HL-60 (cell line): ENCODE measurements around the gene MEIG1.

Source experiments
- SPI1 ChIP-seq: IDR thresholded peaks from 2 replicates; pipeline ENCODE4 v1.6.1; 2012; ENCODE audit warnings: low read depth, mild to moderate bottlenecking, borderline replicate concordance
- TF ChIP-seq, protein P1 (sequence below): IDR thresholded peaks from one replicate; pipeline ENCODE4 v1.5.1; 2011; ENCODE audit warnings: low read length, control low read depth, inconsistent platforms; ENCODE audit not compliant: insufficient read depth

DNA sequence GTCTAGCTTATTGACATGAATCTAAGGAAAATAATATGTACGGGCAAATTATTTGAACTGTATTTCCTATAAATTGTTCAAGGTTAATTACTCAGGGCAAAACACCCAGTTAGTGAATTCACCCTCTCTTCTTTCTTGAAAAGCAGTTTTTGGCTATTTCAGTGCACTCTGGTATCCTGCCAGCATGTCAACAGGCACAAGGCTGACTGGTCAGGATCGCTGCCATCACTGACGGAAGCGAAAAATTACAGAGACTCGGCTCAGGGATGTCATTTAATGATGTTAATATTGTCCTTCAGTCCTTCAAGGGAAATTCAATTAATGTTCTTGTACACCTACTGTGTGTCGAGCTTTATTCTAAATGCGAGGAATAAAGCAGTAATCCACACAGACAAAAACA lies 56.3 kb downstream of the MEIG1 start:
- TF ChIP-seq, protein P1, sequence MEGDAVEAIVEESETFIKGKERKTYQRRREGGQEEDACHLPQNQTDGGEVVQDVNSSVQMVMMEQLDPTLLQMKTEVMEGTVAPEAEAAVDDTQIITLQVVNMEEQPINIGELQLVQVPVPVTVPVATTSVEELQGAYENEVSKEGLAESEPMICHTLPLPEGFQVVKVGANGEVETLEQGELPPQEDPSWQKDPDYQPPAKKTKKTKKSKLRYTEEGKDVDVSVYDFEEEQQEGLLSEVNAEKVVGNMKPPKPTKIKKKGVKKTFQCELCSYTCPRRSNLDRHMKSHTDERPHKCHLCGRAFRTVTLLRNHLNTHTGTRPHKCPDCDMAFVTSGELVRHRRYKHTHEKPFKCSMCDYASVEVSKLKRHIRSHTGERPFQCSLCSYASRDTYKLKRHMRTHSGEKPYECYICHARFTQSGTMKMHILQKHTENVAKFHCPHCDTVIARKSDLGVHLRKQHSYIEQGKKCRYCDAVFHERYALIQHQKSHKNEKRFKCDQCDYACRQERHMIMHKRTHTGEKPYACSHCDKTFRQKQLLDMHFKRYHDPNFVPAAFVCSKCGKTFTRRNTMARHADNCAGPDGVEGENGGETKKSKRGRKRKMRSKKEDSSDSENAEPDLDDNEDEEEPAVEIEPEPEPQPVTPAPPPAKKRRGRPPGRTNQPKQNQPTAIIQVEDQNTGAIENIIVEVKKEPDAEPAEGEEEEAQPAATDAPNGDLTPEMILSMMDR, result no peak
- TF ChIP-seq SPI1, result no peak
